GM03348 (cell line): Measurements from ENCODE around the gene STUB1.
"Not testable (repeated sequence)": the region's sequence is repeated elsewhere in the genome, so short reads cannot be mapped to it uniquely, and the experiment has no call there.

Experiments
- DNase-seq: peaks from one replicate; pipeline ENCODE4 v3.0.0; 2012; ENCODE audit warnings: low spot score

Gene STUB1

GRCh38 chr16:678858-679813 is 1.1 kb upstream of the STUB1 start:
- peak; percentile 73 for DNase-seq

- DNase-seq, result peak; percentile 37
These were observed 375 bp downstream of the STUB1 start for GRCh38 chr16:680625-680945.

GRCh38 chr16:680967-681745 is 946 bp downstream of the STUB1 start:
- DNase-seq, result peak; percentile 29

DNA sequence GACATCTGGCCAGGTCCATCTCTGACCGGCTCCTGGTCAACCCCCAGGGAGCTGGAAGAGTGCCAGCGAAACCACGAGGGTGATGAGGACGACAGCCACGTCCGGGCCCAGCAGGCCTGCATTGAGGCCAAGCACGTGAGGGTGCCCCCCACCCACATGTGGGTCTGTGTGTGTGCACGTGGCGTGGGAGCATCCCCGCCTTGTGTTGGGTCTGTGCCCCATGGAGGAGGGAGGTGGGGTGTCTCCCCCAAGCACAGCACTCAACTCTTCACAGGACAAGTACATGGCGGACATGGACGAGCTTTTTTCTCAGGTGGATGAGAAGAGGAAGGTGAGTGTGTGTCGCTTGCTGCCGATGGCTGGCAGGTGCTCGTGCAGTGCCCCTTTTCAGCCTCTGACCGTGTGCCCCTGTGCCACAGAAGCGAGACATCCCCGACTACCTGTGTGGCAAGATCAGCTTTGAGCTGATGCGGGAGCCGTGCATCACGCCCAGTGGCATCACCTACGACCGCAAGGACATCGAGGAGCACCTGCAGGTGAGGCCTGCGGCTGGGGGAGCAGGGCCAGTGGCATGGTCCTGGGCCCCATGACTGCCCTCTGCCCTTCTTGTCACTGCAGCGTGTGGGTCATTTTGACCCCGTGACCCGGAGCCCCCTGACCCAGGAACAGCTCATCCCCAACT is 1.7 kb downstream of the STUB1 start:
- no peak for DNase-seq

GRCh38 chr16:682493-683395 is 2.5 kb downstream of the STUB1 start:
- DNase-seq, result no peak

DNA sequence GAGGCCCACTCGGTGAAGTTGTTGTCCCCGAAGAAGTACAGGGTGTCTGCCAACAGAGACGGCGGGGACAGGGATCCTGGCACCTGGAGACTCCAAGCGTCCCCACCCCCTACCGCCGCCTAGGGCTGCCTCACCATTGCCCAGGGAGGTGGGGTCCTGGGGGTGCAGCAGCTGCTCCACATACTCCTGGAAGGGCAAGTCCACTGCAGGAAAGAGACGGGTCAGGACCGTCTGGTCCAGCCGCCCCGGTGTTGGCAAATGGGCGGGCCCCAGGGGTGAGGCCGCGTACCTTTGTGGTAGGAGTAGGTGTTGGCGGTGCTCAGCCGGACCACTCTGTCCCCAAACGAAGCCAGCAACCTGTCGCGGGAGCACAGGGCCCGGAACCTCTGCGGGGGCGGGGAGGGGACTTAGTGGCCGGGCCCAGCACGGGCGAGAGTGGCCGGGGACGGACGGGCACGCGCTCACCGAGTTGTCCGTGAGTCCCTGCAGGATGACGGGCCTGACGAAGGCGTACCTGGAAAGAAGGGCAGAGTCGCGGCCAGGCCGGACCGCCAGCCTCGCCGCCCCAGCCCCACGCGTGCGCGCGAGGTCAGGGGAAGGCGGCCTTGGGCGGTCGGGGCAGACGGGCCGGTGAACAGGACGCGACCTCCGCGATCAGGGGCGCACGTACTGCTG is 3.3 kb downstream of the STUB1 start:
- no peak for DNase-seq

DNA sequence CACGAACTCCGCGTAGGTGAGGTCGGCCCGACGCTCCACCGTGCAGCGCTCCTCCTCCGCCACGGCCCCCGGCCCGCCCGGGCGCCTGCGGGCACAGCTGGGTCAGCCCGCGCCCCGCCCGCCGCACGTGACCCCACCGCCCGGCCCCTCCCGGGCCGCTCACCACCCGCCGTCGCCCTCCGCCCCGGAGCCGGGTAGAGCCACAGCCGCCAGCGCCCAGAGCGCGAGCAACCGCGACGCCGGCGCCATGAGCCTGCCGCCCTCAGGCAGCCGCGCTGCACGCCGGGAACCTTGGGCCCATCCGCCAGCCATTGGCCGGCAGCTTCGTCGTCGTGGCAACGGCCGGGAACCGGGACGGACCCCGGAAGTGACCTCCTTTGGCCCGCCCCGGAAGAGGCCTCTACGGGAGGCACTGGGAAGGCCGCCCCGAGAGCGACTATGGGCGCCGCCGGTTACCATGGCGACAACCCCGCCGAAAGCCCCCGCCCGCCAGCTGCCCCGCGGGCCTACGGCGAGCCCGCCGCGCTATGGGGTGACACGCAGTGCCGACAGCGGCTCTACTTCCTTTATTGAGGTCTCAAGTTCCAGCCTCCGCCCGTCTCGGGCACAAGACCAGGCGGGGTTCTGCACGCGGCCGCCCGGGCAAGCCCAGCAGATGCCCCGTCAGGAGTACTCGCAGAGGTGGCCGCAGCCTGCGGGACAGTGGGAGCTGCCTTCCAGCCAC is 4.0 kb downstream of the STUB1 start, which contains the start of gene JMJD8:
JMJD8 (minus strand) TSS at position 264 of the 724 bp plus-strand sequence; CDS start at position 249, 15 bp downstream.
- DNase-seq, result peak; percentile 98

GRCh38 chr16:684961-685696 is 4.9 kb downstream of the STUB1 start:
- DNase-seq, result no peak

GRCh38 chr16:685967-686366 is 5.8 kb downstream of the STUB1 start:
- DNase-seq, result peak; percentile 53

GRCh38 chr16:686459-687260 is 6.5 kb downstream of the STUB1 start:
- DNase-seq, result no peak

GRCh38 chr16:687499-687898 is 7.3 kb downstream of the STUB1 start:
- DNase-seq, result no peak

- DNase-seq, result no peak
These were observed 9.1 kb downstream of the STUB1 start for GRCh38 chr16:689175-689897.

- DNase-seq, result not testable (repeated sequence)
These were observed 11.0 kb downstream of the STUB1 start for GRCh38 chr16:691242-691641.

DNA sequence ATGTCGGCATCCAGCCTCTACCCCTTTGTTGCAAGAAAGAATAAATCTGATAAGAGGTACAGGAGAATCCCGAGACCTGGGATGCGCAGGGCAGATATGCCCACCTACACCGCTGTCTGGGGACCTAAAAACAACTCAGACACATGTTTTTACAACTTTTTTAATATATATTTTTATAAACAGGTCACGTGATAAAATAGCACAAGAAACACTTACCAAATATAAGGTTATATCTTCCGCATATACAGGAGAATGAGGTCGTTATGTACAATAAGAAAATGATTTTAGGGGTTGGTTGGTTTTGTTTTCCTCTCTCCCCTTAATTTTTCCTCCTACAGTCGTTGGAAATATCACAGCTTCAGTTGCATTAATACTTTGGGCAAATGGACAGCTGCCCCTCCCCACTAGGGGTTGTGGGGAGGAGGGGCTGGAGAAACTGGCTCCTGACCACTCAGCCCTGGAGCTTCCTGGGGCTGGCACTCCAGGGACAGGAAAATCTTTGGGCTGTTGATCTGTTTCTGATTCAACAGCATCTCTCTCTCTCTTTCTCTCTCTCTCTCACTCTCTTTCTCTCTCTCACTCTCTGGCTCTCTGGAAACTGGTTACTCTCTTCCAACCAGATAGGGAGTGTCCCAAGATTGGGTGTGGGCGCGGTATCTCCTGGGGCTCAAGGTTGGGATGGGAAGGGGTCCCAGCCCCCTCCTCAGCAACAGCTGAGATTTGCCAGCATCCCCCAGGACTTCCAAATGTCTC is 12.3 kb downstream of the STUB1 start:
- DNase-seq, result no peak

DNA sequence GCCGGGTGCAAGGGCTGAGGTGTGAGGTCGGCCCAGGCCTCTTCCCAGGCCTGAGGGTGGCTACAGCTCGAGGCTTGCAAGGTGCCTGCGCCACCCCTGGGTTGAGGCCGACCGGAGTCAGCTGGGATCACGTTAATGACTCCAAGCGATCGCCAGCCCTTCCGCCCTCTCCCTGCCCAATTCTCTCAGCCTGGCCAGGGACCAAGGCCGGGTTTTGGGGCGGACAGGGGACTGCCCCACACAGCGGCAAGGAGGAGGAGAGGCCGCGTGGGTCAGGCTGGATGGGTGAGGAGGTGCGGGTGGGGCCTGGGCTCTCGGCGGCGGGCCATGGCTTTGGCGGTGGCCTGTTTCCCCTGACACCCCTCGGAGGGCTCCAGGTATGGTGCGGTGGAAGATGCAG is 13.2 kb downstream of the STUB1 start:
- DNase-seq, result no peak

GRCh38 chr16:693766-694165 is 13.6 kb downstream of the STUB1 start:
- no peak for DNase-seq

GRCh38 chr16:694187-694862 is 14.1 kb downstream of the STUB1 start:
- DNase-seq, result no peak
